PC-3 (cell line): ENCODE measurements around the gene DNAH17. TPM values are rescaled to one million over a fixed set of nuclear protein-coding genes. Genes with fewer than 3 reads are reported as not detected.

Experiments
- ATAC-seq: fragments of 200-7000 bp; cut with Tn5 transposase; 2 replicates; pipeline ENCODE4 v1.9.1; 2020; ENCODE audit warnings: mild to moderate bottlenecking, moderate library complexity
- BruUV-seq: library from RNA; stranded (reverse); fragments of 400-500 nt; replicated peaks from 2 replicates; lab custom pipeline; 2021; lab: Mats Ljungman, UMichigan
- CTCF ChIA-PET: fragments of 300-600 bp; sonication (Branson Sonifier 250); formaldehyde crosslinking; loops from one replicate; lab custom pipeline; 2022; ENCODE audit warnings: antibody characterized with exemption; lab: Charles Lee
- POLR2A ChIA-PET: fragments of 300-600 bp; sonication (Branson Sonifier 250); formaldehyde crosslinking; loops from one replicate; lab custom pipeline; 2022; ENCODE audit warnings: antibody characterized with exemption; ENCODE audit not compliant: unreplicated experiment; lab: Charles Lee
- DNase-seq: peaks from one replicate; pipeline ENCODE4 v3.0.0-alpha.2; 2015
- H2AFZ ChIP-seq: fragments of 300-600 bp; sonication (generic); 2 replicates; pipeline ENCODE4 v1.6.0; 2016; ENCODE audit warnings: antibody characterized with exemption, low read length
- H3F3A ChIP-seq: fragments of 300-600 bp; sonication (generic); one replicate; pipeline ENCODE4 v1.6.0; 2017; ENCODE audit warnings: antibody characterized with exemption, low read length, control low read depth, mild to moderate bottlenecking; ENCODE audit not compliant: unreplicated experiment
- H3K27ac ChIP-seq: fragments of 300-600 bp; sonication (generic); 2 replicates; pipeline ENCODE4 v1.5.1; 2016; ENCODE audit warnings: mild to moderate bottlenecking, low read length
- H3K27me3 ChIP-seq: fragments of 300-600 bp; sonication (generic); 2 replicates; pipeline ENCODE4 v1.6.1; 2016; ENCODE audit warnings: low read length, mixed read lengths
- H3K36me3 ChIP-seq: fragments of 300-600 bp; sonication (generic); 2 replicates; pipeline ENCODE4 v1.6.1; 2016; ENCODE audit warnings: low read depth, mixed run types, low read length, mixed read lengths
- H3K4me1 ChIP-seq: fragments of 300-600 bp; sonication (generic); 2 replicates; pipeline ENCODE4 v1.5.1; 2016; ENCODE audit warnings: low read length; ENCODE audit not compliant: insufficient read depth
- H3K4me2 ChIP-seq: fragments of 300-600 bp; sonication (generic); 2 replicates; pipeline ENCODE4 v1.6.0; 2016; ENCODE audit warnings: low read length
- H3K4me3 ChIP-seq: fragments of 300-600 bp; sonication (generic); 2 replicates; pipeline ENCODE4 v1.5.1; 2016; ENCODE audit warnings: mild to moderate bottlenecking, low read length, mixed read lengths
- H3K79me2 ChIP-seq: fragments of 300-600 bp; sonication (generic); 2 replicates; pipeline ENCODE4 v1.6.1; 2017; ENCODE audit warnings: low read length, mixed read lengths
- H3K9ac ChIP-seq: fragments of 300-600 bp; sonication (generic); 2 replicates; pipeline ENCODE4 v1.6.0; 2016; ENCODE audit warnings: mild to moderate bottlenecking, low read length
- H3K9me2 ChIP-seq: fragments of 300-600 bp; sonication (generic); replicated peaks from 2 replicates; pipeline ENCODE4 v1.6.1; 2016; ENCODE audit warnings: mixed run types, low read length, mixed read lengths
- H3K9me3 ChIP-seq: fragments of 300-600 bp; sonication (generic); 2 replicates; pipeline ENCODE4 v1.6.1; 2016; ENCODE audit warnings: low read length, mixed read lengths
- H4K20me1 ChIP-seq: fragments of 300-600 bp; sonication (generic); 2 replicates; pipeline ENCODE4 v1.6.1; 2016; ENCODE audit warnings: low read length, mixed read lengths
- CTCF ChIP-seq: fragments of 300-600 bp; sonication (generic); conservative IDR thresholded peaks from 2 replicates; pipeline ENCODE4 v1.5.1; 2017; ENCODE audit warnings: antibody characterized with exemption, low read depth, mild to moderate bottlenecking, low read length
- EZH2 ChIP-seq: fragments of 300-600 bp; sonication (generic); IDR thresholded peaks from one replicate; pipeline ENCODE4 v1.6.1; 2017; ENCODE audit warnings: antibody characterized with exemption, mild to moderate bottlenecking, low read length; ENCODE audit not compliant: unreplicated experiment
- EZH2phosphoT487 ChIP-seq: fragments of 300-600 bp; sonication (generic); IDR thresholded peaks from 2 replicates; pipeline ENCODE4 v1.6.1; 2018; ENCODE audit warnings: mild to moderate bottlenecking, antibody characterized with exemption, low read length, borderline replicate concordance
- intact Hi-C: fragments of 100-400 bp; cut with micrococcal nuclease; formaldehyde crosslinking; loops from 2 replicates; pipeline ENCODE4 v1.9.0; 2023
- total RNA-seq: library from RNA; depleted of rRNA; stranded (reverse); fragments of >200 nt; gene quantifications from 2 replicates; pipeline ENCODE4 v1.2.3, GENCODE V29; 2014

The DNAH17 gene
- total RNA-seq, 1 experiment from 2014 or later, result 0.04 TPM

- intact Hi-C loops, result no loop called here
- Histone ChIP-seq H3K4me1 (no peaks in the 10 kb centered on the region), H3K4me2 (no peak overlapping the region), H3K27ac (no peak overlapping the region), H3K9me2 (no peaks in the 10 kb centered on the region), H3K9me3 (no peaks in the 10 kb centered on the region), H3K9ac (no peak overlapping the region), H3F3A (no peaks in the 10 kb centered on the region), H2AFZ (no peak overlapping the region), H3K36me3 (no peaks in the 10 kb centered on the region), H3K4me3 (no peak overlapping the region), H3K79me2 (no peaks in the 10 kb centered on the region), H3K27me3 (no peaks in the 10 kb centered on the region), H4K20me1 (no peaks in the 10 kb centered on the region)
- DNase-seq (no peak), ATAC-seq (no peak)
- TF ChIP-seq EZH2 (no peak), CTCF (no peak), EZH2phosphoT487 (no peak)
- CTCF ChIA-PET, result no interaction called here
- POLR2A ChIA-PET, result no interaction called here
- BruUV-seq, result no TSS peak
These were observed 122.8 kb downstream of the DNAH17 start for GRCh38 chr17:78454346-78454745.

DNA sequence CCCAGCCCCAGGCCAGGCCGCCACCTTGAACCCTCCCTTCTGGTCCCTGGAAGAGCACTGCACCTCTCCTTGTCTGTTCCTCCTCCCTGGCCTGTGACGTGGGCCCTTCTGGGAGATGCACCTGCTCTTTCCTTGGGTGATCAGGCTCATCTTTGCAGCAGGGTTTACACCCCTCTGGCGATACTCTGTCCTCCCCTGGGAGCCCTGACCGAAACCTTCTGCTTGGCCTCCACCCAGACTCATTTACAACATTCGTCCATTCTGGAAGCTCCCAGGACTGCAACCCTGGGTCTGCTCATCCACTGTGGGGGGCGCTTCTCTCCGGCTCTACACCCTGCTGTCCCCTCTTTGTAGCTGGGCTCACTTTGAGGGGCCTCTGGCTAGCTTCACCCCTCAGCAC lies 125.4 kb downstream of the DNAH17 start:
- Histone ChIP-seq H3K4me1 (no peaks in the 10 kb centered on the region), H3K9me2 (no peaks in the 10 kb centered on the region), H3K27me3 (no peaks in the 10 kb centered on the region), H3K36me3 (no peaks in the 10 kb centered on the region), H3K4me3 (no peak overlapping the region), H4K20me1 (no peaks in the 10 kb centered on the region), H3K4me2 (no peak overlapping the region), H3K9ac (no peak overlapping the region), H3K27ac (no peak overlapping the region), H2AFZ (no peak overlapping the region), H3K79me2 (no peaks in the 10 kb centered on the region), H3K9me3 (no peaks in the 10 kb centered on the region), H3F3A (no peaks in the 10 kb centered on the region)
- ChIA-PET CTCF (no interaction called here), POLR2A (no interaction called here)
- ATAC-seq (no peak), DNase-seq (no peak)
- no TSS peak for BruUV-seq
- TF ChIP-seq EZH2 (no peak), CTCF (no peak), EZH2phosphoT487 (no peak)
- intact Hi-C loops, result no loop called here

DNA sequence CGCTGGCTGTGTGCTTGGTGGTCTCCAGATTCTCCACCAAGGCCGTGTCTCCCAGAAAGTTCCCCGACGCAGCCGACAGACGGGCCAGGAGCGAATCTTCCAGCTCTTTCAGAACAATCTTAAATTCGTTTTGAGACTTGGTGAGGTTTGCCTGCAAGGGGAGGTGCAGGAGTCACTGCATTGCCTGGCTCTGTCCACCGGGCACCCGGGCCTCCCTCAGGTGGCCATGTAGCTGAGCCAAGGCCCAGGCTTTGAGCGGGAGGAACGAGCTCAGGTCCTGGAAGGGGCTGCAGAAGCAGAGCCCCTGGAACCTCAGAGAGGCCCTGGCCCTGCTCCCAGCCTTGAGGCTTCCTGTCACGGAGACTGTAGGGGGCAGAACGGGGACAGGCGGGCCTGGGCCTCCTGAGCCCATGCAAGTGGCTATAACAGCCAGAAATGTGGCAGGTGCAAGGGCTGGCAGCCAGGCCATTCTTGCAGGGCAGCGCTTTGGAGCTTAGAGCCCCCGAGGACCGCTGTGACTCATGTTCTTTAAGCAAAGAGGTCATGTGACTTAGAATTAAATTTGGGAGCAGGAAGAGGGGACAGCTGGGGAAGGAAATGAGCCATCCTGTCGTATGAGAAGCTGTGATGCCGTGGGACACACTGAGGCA lies 126.4 kb downstream of the DNAH17 start:
- H3K4me2 ChIP-seq, result no peak overlapping the region
- no peak for ATAC-seq
- H4K20me1 ChIP-seq, result no peaks in the 10 kb centered on the region
- no peaks in the 10 kb centered on the region for H3K27me3 ChIP-seq
- no peaks in the 10 kb centered on the region for H3K9me2 ChIP-seq
- intact Hi-C loops, result no loop called here
- no peak overlapping the region for H3K27ac ChIP-seq
- no peaks in the 10 kb centered on the region for H3K79me2 ChIP-seq
- TF ChIP-seq EZH2phosphoT487 (no peak), CTCF (no peak), EZH2 (no peak)
- no peaks in the 10 kb centered on the region for H3F3A ChIP-seq
- no peaks in the 10 kb centered on the region for H3K9me3 ChIP-seq
- no peak overlapping the region for H3K9ac ChIP-seq
- BruUV-seq, result no TSS peak
- no peaks in the 10 kb centered on the region for H3K4me1 ChIP-seq
- ChIA-PET POLR2A (no interaction called here), CTCF (no interaction called here)
- DNase-seq, result no peak
- no peak overlapping the region for H2AFZ ChIP-seq
- H3K36me3 ChIP-seq, result no peaks in the 10 kb centered on the region
- H3K4me3 ChIP-seq, result no peak overlapping the region
